Measurements from ENCODE around the gene DDX20.
"Not testable (repeated sequence)": the region's sequence is repeated elsewhere in the genome, so short reads cannot be mapped to it uniquely, and the experiment has no call there.

The DDX20 gene

GRCh38 chr1:111792249-111792648 is 36.5 kb downstream of the DDX20 start:
- DNase-seq = no peak

- no peak for DNase-seq
Observed at GRCh38 chr1:111793923-111794322, 38.2 kb downstream of the DDX20 start.

- no peak for DNase-seq
Observed at GRCh38 chr1:111795401-111795800, 39.7 kb downstream of the DDX20 start.

GRCh38 chr1:111798580-111798979 is 42.9 kb downstream of the DDX20 start:
- no peak for DNase-seq

GRCh38 chr1:111799722-111800121 is 44.0 kb downstream of the DDX20 start:
- DNase-seq = not testable (repeated sequence)

- DNase-seq = no peak
Observed at GRCh38 chr1:111801071-111801850, 45.6 kb downstream of the DDX20 start.

GRCh38 chr1:111802110-111802509 is 46.4 kb downstream of the DDX20 start:
- DNase-seq = no peak

GRCh38 chr1:111802984-111803383 is 47.3 kb downstream of the DDX20 start:
- DNase-seq = no peak

GRCh38 chr1:111803951-111804350 is 48.2 kb downstream of the DDX20 start:
- DNase-seq = no peak

GRCh38 chr1:111804776-111805175 is 49.1 kb downstream of the DDX20 start:
- no peak for DNase-seq

- DNase-seq = no peak
Observed at GRCh38 chr1:111805251-111805650, 49.5 kb downstream of the DDX20 start.

GRCh38 chr1:111811891-111812290 is 56.2 kb downstream of the DDX20 start:
- no peak for DNase-seq

- no peak for DNase-seq
Observed at GRCh38 chr1:111812306-111812705, 56.6 kb downstream of the DDX20 start.

- no peak for DNase-seq
Observed at GRCh38 chr1:111813440-111814304, 58.0 kb downstream of the DDX20 start.

GRCh38 chr1:111814305-111814628 is 58.6 kb downstream of the DDX20 start:
- no peak for DNase-seq

GRCh38 chr1:111814642-111815041 is 58.9 kb downstream of the DDX20 start:
- DNase-seq = no peak

Measured in activated CD8-positive, alpha-beta memory T cell treated with anti-CD3 and anti-CD28 coated beads, Interleukin-2, amount 50 U/mL, for 48 hours (primary cell).